IMR-90 (cell line): ENCODE results near the gene EPHB1. TPM values are rescaled to one million over a fixed set of nuclear protein-coding genes. Genes with fewer than 3 reads are reported as not detected.

Experiments used
- ATAC-seq: fragments of 200-7000 bp; cut with Tn5 transposase; 2 replicates; pipeline ENCODE4 v1.9.1; 2020; ENCODE audit warnings: low read depth, mild to moderate bottlenecking, moderate library complexity
- BruUV-seq: library from RNA; stranded (reverse); fragments of 400-500 nt; replicated peaks from 2 replicates; lab custom pipeline; 2021; lab: Mats Ljungman, UMichigan
- CTCF ChIA-PET: fragments of 300-600 bp; formaldehyde crosslinking; extraction: SDS; loops from one replicate; lab custom pipeline; 2021; ENCODE audit warnings: antibody characterized with exemption; lab: Yijun Ruan, JAX
- POLR2A ChIA-PET: fragments of 300-600 bp; sonication (Branson Sonifier 250); formaldehyde crosslinking; loops from one replicate; lab custom pipeline; 2022; ENCODE audit warnings: antibody characterized with exemption; ENCODE audit not compliant: unreplicated experiment; lab: Charles Lee
- DNase-seq: peaks from one replicate; pipeline ENCODE4 v3.0.0; 2013
- H2AFZ ChIP-seq: replicated peaks from 2 replicates; pipeline ENCODE3; 2013; ENCODE audit warnings: low read length, mild to moderate bottlenecking; ENCODE audit not compliant: poor library complexity
- H2AK5ac ChIP-seq: 2 replicates; pipeline ENCODE4 v1.6.1; 2013; ENCODE audit warnings: low read depth, low read length, inconsistent platforms
- H2AK9ac ChIP-seq: replicated peaks from 2 replicates; pipeline ENCODE3; 2013; ENCODE audit warnings: mild to moderate bottlenecking, low read depth, low read length, moderate library complexity; ENCODE audit not compliant: poor library complexity
- H2BK120ac ChIP-seq: 2 replicates; pipeline ENCODE4 v1.6.1; 2013; ENCODE audit warnings: low read depth, low read length, inconsistent platforms
- H2BK15ac ChIP-seq: 3 replicates; pipeline ENCODE4 v1.6.1; 2013; ENCODE audit warnings: low read depth, low read length, inconsistent platforms
- H2BK20ac ChIP-seq: 2 replicates; pipeline ENCODE4 v1.6.1; 2013; ENCODE audit warnings: low read depth, mild to moderate bottlenecking, inconsistent platforms, low read length, moderate library complexity
- H2BK5ac ChIP-seq: 2 replicates; pipeline ENCODE4 v1.6.1; 2013; ENCODE audit warnings: mild to moderate bottlenecking, low read depth, low read length, inconsistent platforms; ENCODE audit not compliant: poor library complexity, severe bottlenecking
- H3K14ac ChIP-seq: replicated peaks from 2 replicates; pipeline ENCODE4 v1.6.1; 2013; ENCODE audit warnings: low read depth, low read length, inconsistent platforms
- H3K18ac ChIP-seq: 2 replicates; pipeline ENCODE4 v1.6.1; 2013; ENCODE audit warnings: low read depth, low read length, control low read depth
- H3K23ac ChIP-seq: 2 replicates; pipeline ENCODE4 v1.6.1; 2013; ENCODE audit warnings: low read depth, low read length, inconsistent platforms
- H3K27ac ChIP-seq: 2 replicates; pipeline ENCODE4 v1.5.1; 2013; ENCODE audit warnings: mild to moderate bottlenecking, control low read depth, low read length; ENCODE audit not compliant: insufficient read depth
- H3K27me3 ChIP-seq: 2 replicates; pipeline ENCODE4 v1.6.1; 2013; ENCODE audit warnings: low read length; ENCODE audit not compliant: control insufficient read depth, insufficient read depth
- H3K36me3 ChIP-seq: 2 replicates; pipeline ENCODE4 v1.6.1; 2013; ENCODE audit warnings: low read length, mixed read lengths; ENCODE audit not compliant: control insufficient read depth, insufficient read depth
- H3K4ac ChIP-seq: 2 replicates; pipeline ENCODE4 v1.6.1; 2013; ENCODE audit warnings: low read depth, low read length, inconsistent platforms
- H3K4me1 ChIP-seq: 2 replicates; pipeline ENCODE4 v1.6.1; 2013; ENCODE audit warnings: low read length, mixed read lengths; ENCODE audit not compliant: control insufficient read depth, insufficient read depth
- H3K4me2 ChIP-seq: 2 replicates; pipeline ENCODE4 v1.6.1; 2013; ENCODE audit warnings: low read depth, mild to moderate bottlenecking, control low read depth, low read length, moderate library complexity
- H3K4me3 ChIP-seq: 2 replicates; pipeline ENCODE4 v1.5.1; 2013; ENCODE audit warnings: low read depth, mild to moderate bottlenecking, control low read depth, low read length, moderate library complexity; ENCODE audit not compliant: insufficient read depth
- H3K56ac ChIP-seq: 2 replicates; pipeline ENCODE4 v1.6.1; 2013; ENCODE audit warnings: low read length, inconsistent platforms; ENCODE audit not compliant: insufficient read depth; ENCODE audit errors: extremely low read depth
- H3K79me1 ChIP-seq, 2 experiments: 2 replicates each; pipeline ENCODE4 v1.6.1; 2013; ENCODE audit warnings: low read length in 2 of 2, inconsistent platforms in 1 of 2, low read depth in 1 of 2
- H3K9ac ChIP-seq: 2 replicates; pipeline ENCODE4 v1.6.1; 2013; ENCODE audit warnings: low read depth, low read length, control low read depth
- H3K9me1 ChIP-seq: 2 replicates; pipeline ENCODE4 v1.6.1; 2013; ENCODE audit warnings: low read length, inconsistent platforms; ENCODE audit not compliant: insufficient read depth
- H3K9me3 ChIP-seq: 2 replicates; pipeline ENCODE4 v1.6.1; 2013; ENCODE audit warnings: low read length; ENCODE audit not compliant: control insufficient read depth, insufficient read depth
- H4K20me1 ChIP-seq: 2 replicates; pipeline ENCODE4 v1.6.1; 2013; ENCODE audit warnings: low read length, inconsistent platforms; ENCODE audit not compliant: insufficient read depth
- H4K5ac ChIP-seq: 2 replicates; pipeline ENCODE4 v1.6.1; 2013; ENCODE audit warnings: mild to moderate bottlenecking, low read depth, low read length, control low read depth
- H4K8ac ChIP-seq, 2 experiments: 2 replicates each; pipeline ENCODE4 v1.6.1; 2013; ENCODE audit warnings: low read depth in 2 of 2, low read length in 2 of 2, control low read depth in 1 of 2, inconsistent platforms in 1 of 2
- H4K91ac ChIP-seq: 2 replicates; pipeline ENCODE4 v1.6.1; 2013; ENCODE audit warnings: low read depth, low read length, inconsistent platforms; ENCODE audit not compliant: insufficient read depth
- BHLHE40 ChIP-seq: fragments of 150-350 bp; IDR thresholded peaks from 2 replicates; pipeline ENCODE4 v1.6.1; 2016; ENCODE audit warnings: mild to moderate bottlenecking, low read depth, low read length
- CEBPB ChIP-seq: IDR thresholded peaks from 2 replicates; pipeline ENCODE4 v1.6.1; 2012; ENCODE audit warnings: low read depth, low read length, improper control_type of control experiment
- CHD1 ChIP-seq: IDR thresholded peaks from 2 replicates; pipeline ENCODE4 v1.6.1; 2012; ENCODE audit warnings: low read depth, low read length, improper control_type of control experiment
- CTCF ChIP-seq: conservative IDR thresholded peaks from 2 replicates; pipeline ENCODE4 v1.5.1; 2012; ENCODE audit warnings: mild to moderate bottlenecking, low read depth, low read length, improper control_type of control experiment
- ELK1 ChIP-seq: fragments of 150-350 bp; IDR thresholded peaks from 2 replicates; pipeline ENCODE4 v1.6.1; 2016; ENCODE audit warnings: low read depth, mild to moderate bottlenecking, low read length, moderate library complexity, borderline replicate concordance
- FOS ChIP-seq: fragments of 150-350 bp; IDR thresholded peaks from 2 replicates; pipeline ENCODE4 v1.6.1; 2016; ENCODE audit warnings: low read depth, low read length
- MAFK ChIP-seq: IDR thresholded peaks from 2 replicates; pipeline ENCODE4 v1.6.1; 2012; ENCODE audit warnings: low read depth, low read length, improper control_type of control experiment
- MAZ ChIP-seq: IDR thresholded peaks from 2 replicates; pipeline ENCODE4 v1.6.1; 2012; ENCODE audit warnings: low read depth, mild to moderate bottlenecking, low read length, improper control_type of control experiment, moderate library complexity, borderline replicate concordance
- MXI1 ChIP-seq: IDR thresholded peaks from 2 replicates; pipeline ENCODE4 v1.6.1; 2012; ENCODE audit warnings: low read depth, mild to moderate bottlenecking, low read length, moderate library complexity, borderline replicate concordance
- NFE2L2 ChIP-seq: fragments of 150-350 bp; IDR thresholded peaks from 2 replicates; pipeline ENCODE4 v1.6.1; 2016; ENCODE audit warnings: low read depth, mild to moderate bottlenecking, low read length
- POLR2A ChIP-seq: IDR thresholded peaks from 2 replicates; pipeline ENCODE4 v1.6.1; 2012; ENCODE audit warnings: mild to moderate bottlenecking, low read depth, low read length
- RAD21 ChIP-seq: IDR thresholded peaks from 2 replicates; pipeline ENCODE4 v1.6.1; 2012; ENCODE audit warnings: low read length, improper control_type of control experiment
- RCOR1 ChIP-seq: IDR thresholded peaks from 2 replicates; pipeline ENCODE4 v1.6.1; 2012; ENCODE audit warnings: mild to moderate bottlenecking, low read length, improper control_type of control experiment; ENCODE audit not compliant: insufficient replicate concordance
- RFX5 ChIP-seq: IDR thresholded peaks from 2 replicates; pipeline ENCODE4 v1.8.0; 2012; ENCODE audit warnings: low read depth, mild to moderate bottlenecking, low read length, moderate library complexity
- SMC3 ChIP-seq: fragments of 150-350 bp; IDR thresholded peaks from 2 replicates; pipeline ENCODE4 v1.6.1; 2016; ENCODE audit warnings: low read depth, mild to moderate bottlenecking, antibody characterized with exemption, low read length, moderate library complexity
- WGBS, 2 experiments: methylation state at CpG; one replicate each; pipeline versions ENCODE4 v1.1.5 to v1.1.7; 2013; ENCODE audit warnings: missing lambda C conversion rate in 2 of 2; ENCODE audit not compliant: insufficient read length in 1 of 2; ENCODE audit errors: extremely low coverage in 2 of 2; 5-methylcytosine and 5-hydroxymethylcytosine counted together
- dilution Hi-C: fragments of 300-500 bp; cut with HindIII; formaldehyde crosslinking; loops from one replicate; pipeline ENCODE4 v1.14.3; 2018; ENCODE audit warnings: low sequenced_read_pairs; ENCODE audit not compliant: unreplicated experiment
- in situ Hi-C: fragments of 300-500 bp; cut with MboI; formaldehyde crosslinking; loops from 3 replicates; pipeline ENCODE4 v1.14.3; 2019; ENCODE audit warnings: low sequenced_read_pairs, inconsistent platforms, mixed read lengths
- intact Hi-C: fragments of 100-400 bp; cut with micrococcal nuclease; formaldehyde crosslinking; loops from 2 replicates; pipeline ENCODE4 v1.10.0; 2022
- polyA plus RNA-seq, 3 experiments: library from polyadenylated mRNA; depleted of rRNA; stranded (reverse); fragments of >200 nt; gene quantifications; 2 replicates each; pipeline ENCODE4 v1.2.3, GENCODE V29; 2012; ENCODE audit warnings: low replicate concordance in 1 of 3
- total RNA-seq: library from RNA; depleted of rRNA; stranded (reverse); fragments of >200 nt; gene quantifications from 2 replicates; pipeline ENCODE4 v1.2.3, GENCODE V29; 2012
- TF ChIP-seq, protein P1 (sequence below): fragments of 150-350 bp; IDR thresholded peaks from 2 replicates; pipeline ENCODE4 v1.6.1; 2017; ENCODE audit warnings: mild to moderate bottlenecking, antibody characterized with exemption, low read length, low read depth

Gene EPHB1
- total and polyA plus RNA-seq, 2 of the 4 experiments (the other 2 are of a cell fraction), result 0.17 to 0.36 TPM

DNA sequence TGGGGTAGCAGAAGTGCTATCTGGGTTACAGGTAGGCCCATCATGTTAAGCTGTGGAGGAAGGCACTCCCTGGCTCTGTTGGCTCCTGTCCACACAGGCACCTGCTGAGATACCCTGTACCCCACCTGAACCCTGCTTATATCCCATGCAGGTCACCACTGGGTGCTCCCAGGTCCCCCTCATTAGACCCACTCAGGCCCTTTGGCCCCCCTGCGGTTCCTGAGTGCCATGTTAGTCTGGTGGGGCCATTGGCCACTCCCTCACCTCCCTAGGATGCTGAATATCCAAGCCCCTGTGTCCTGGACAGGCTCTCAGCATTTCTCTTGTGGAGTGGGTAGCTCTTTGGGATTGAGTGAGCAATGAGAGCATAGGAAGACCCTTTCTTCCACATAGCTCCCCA is 128.2 kb downstream of the EPHB1 start:
- Histone ChIP-seq H2AK5ac (no peak overlapping the region), H3K4me3 (no peak overlapping the region), H3K4me1 (no peaks in the 10 kb centered on the region), H3K14ac (no peak overlapping the region), H4K91ac (no peak overlapping the region), H3K4ac (no peak overlapping the region), H3K27ac (no peak overlapping the region), H4K5ac (no peak overlapping the region), H3K36me3 (no peaks in the 10 kb centered on the region), H2AFZ (no peak overlapping the region), H3K9me3 (no peaks in the 10 kb centered on the region), H2BK20ac (no peak overlapping the region), H3K56ac (no peak overlapping the region), H2BK5ac (no peak overlapping the region), H2AK9ac (no peak overlapping the region), H3K4me2 (no peak overlapping the region), H4K20me1 (no peaks in the 10 kb centered on the region), H3K9me1 (no peaks in the 10 kb centered on the region), H3K79me1 (no peaks in the 10 kb centered on the region), H3K23ac (no peak overlapping the region), H3K18ac (no peak overlapping the region), H3K27me3 (no peaks in the 10 kb centered on the region), H2BK15ac (no peak overlapping the region), H4K8ac (no peak overlapping the region), H2BK120ac (no peak overlapping the region), H3K9ac (no peak overlapping the region)
- dilution Hi-C loops (no loop called here), intact Hi-C loops (no loop called here), in situ Hi-C loops (no loop called here)
- TF ChIP-seq RAD21, result no peak
- TF ChIP-seq POLR2A, result no peak
- TF ChIP-seq, protein P1, sequence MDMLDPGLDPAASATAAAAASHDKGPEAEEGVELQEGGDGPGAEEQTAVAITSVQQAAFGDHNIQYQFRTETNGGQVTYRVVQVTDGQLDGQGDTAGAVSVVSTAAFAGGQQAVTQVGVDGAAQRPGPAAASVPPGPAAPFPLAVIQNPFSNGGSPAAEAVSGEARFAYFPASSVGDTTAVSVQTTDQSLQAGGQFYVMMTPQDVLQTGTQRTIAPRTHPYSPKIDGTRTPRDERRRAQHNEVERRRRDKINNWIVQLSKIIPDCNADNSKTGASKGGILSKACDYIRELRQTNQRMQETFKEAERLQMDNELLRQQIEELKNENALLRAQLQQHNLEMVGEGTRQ, result no peak
- TF ChIP-seq NFE2L2, result no peak
- TF ChIP-seq MXI1, result no peak
- TF ChIP-seq CEBPB, result no peak
- TF ChIP-seq MAZ, result no peak
- TF ChIP-seq BHLHE40, result no peak
- TF ChIP-seq FOS, result no peak
- no peak for TF ChIP-seq CHD1
- TF ChIP-seq MAFK, result no peak
- no peak for TF ChIP-seq RFX5
- no peak for TF ChIP-seq RCOR1
- no peak for TF ChIP-seq SMC3
- TF ChIP-seq ELK1, result no peak
- no peak for TF ChIP-seq CTCF
- no TSS peak for BruUV-seq
- no peak for DNase-seq
- CTCF ChIA-PET, result no interaction called here
- no CpG with 5 or more reads among the region's 1 CpG for WGBS, 2 experiments
- ATAC-seq, result no peak
- POLR2A ChIA-PET, result no interaction called here
